Upper lobe of right lung (tissue), 1 donor: Measurements from ENCODE around the gene GOSR2. TPM values are rescaled to one million over a fixed set of nuclear protein-coding genes. Genes with fewer than 3 reads are reported as not detected.

Experiments used
- ATAC-seq: fragments of 200-7000 bp; cut with Tn5 transposase; one replicate; pipeline ENCODE4 v1.9.1; 2020; ENCODE audit warnings: mild to moderate bottlenecking, moderate library complexity
- DNase-seq: peaks from one replicate; pipeline ENCODE4 v3.0.0-alpha.2; 2020
- H3K27ac ChIP-seq: fragments of 200-600 bp; one replicate; pipeline ENCODE4 v1.8.0; 2022
- H3K27me3 ChIP-seq: fragments of 200-600 bp; one replicate; pipeline ENCODE4 v1.8.0; 2022; ENCODE audit warnings: mild to moderate bottlenecking
- H3K36me3 ChIP-seq: fragments of 200-600 bp; one replicate; pipeline ENCODE4 v1.8.0; 2022
- H3K4me1 ChIP-seq: fragments of 200-600 bp; one replicate; pipeline ENCODE4 v1.8.0; 2022
- H3K4me3 ChIP-seq: fragments of 200-600 bp; one replicate; pipeline ENCODE4 v1.8.0; 2022; ENCODE audit warnings: mild to moderate bottlenecking
- H3K9me3 ChIP-seq: fragments of 200-600 bp; one replicate; pipeline ENCODE4 v1.8.0; 2022
- CTCF ChIP-seq: fragments of 200-600 bp; IDR thresholded peaks from one replicate; pipeline ENCODE4 v1.8.0; 2022; ENCODE audit warnings: antibody characterized with exemption
- intact Hi-C: fragments of 100-400 bp; cut with DNase I; formaldehyde crosslinking; loops from one replicate; pipeline ENCODE4 v1.11.0; 2022
- total RNA-seq: library from RNA; stranded (reverse); fragmentation: NEBNext Ultra II Directional; extraction: Animal tissue kit (Norgen Biotek cat#: 25700); gene quantifications from one replicate; pipeline ENCODE4 v1.2.1, GENCODE V29; 2021
- donor health status: DM: no; HTN: yes; CAD: no; lungs with severe emphysema.

Gene GOSR2
- total RNA-seq, 1 donor from 2014 or later: 66.5 TPM

GRCh38 chr17:46925185-46925868 lies 2.4 kb downstream of the GOSR2 start:
- H3K27ac ChIP-seq: no peak overlapping the region

GRCh38 chr17:46928467-46929261 lies 5.7 kb downstream of the GOSR2 start:
- H3K27me3 ChIP-seq: no peaks in the 10 kb centered on the region
- DNase-seq: no peak
- intact Hi-C loops: no loop called here
- H3K4me3 ChIP-seq: no peak overlapping the region
- H3K36me3 ChIP-seq: peaks cover 46% of the 10 kb centered on the region
- TF ChIP-seq CTCF: no peak
- H3K27ac ChIP-seq: peak overlapping the region; percentile 17
- ATAC-seq: no peak
- H3K9me3 ChIP-seq: no peaks in the 10 kb centered on the region
- peaks cover 31% of the 10 kb centered on the region for H3K4me1 ChIP-seq

More at GRCh38 chr17:46925185-46925868, 2.4 kb downstream of the GOSR2 start:
- no peaks in the 10 kb centered on the region for H3K9me3 ChIP-seq
- no peak for DNase-seq
- ATAC-seq: no peak
- peaks cover 13% of the 10 kb centered on the region for H3K36me3 ChIP-seq
- peaks cover 33% of the 10 kb centered on the region for H3K4me1 ChIP-seq
- no peak overlapping the region for H3K4me3 ChIP-seq
- H3K27me3 ChIP-seq: no peaks in the 10 kb centered on the region
- intact Hi-C loops: no loop called here
- no peak for TF ChIP-seq CTCF

GRCh38 chr17:46929413-46929812 lies 6.5 kb downstream of the GOSR2 start:
- DNase-seq: no peak
- Histone ChIP-seq H3K9me3 (no peaks in the 10 kb centered on the region), H3K4me1 (peaks cover 24% of the 10 kb centered on the region), H3K36me3 (peaks cover 54% of the 10 kb centered on the region), H3K27ac (peak overlapping the region; percentile 17), H3K27me3 (no peaks in the 10 kb centered on the region), H3K4me3 (no peak overlapping the region)
- TF ChIP-seq CTCF: no peak
- ATAC-seq: peak; percentile 39
- intact Hi-C loops: no loop called here

GRCh38 chr17:46930051-46930450 lies 7.1 kb downstream of the GOSR2 start:
- no peak for TF ChIP-seq CTCF
- Histone ChIP-seq H3K27me3 (no peaks in the 10 kb centered on the region), H3K27ac (no peak overlapping the region), H3K4me1 (peaks cover 17% of the 10 kb centered on the region), H3K36me3 (peaks cover 60% of the 10 kb centered on the region), H3K9me3 (no peaks in the 10 kb centered on the region), H3K4me3 (no peak overlapping the region)
- intact Hi-C loops: no loop called here
- no peak for DNase-seq
- no peak for ATAC-seq

- Histone ChIP-seq H3K4me3 (no peak overlapping the region), H3K27ac (no peak overlapping the region), H3K9me3 (no peaks in the 10 kb centered on the region), H3K36me3 (peaks cover 76% of the 10 kb centered on the region), H3K4me1 (peaks cover 12% of the 10 kb centered on the region), H3K27me3 (no peaks in the 10 kb centered on the region)
- TF ChIP-seq CTCF: no peak
- intact Hi-C loops: no loop called here
- ATAC-seq: no peak
- no peak for DNase-seq
These were observed 8.6 kb downstream of the GOSR2 start for GRCh38 chr17:46931596-46931995.
